Kasumi-1 (cell line): Measurements from ENCODE around the gene MCOLN2.

Experiments
- DNase-seq, 2 experiments: peaks; one replicate each; lab custom pipeline; 2025; lab: John Stamatoyannopoulos, UW

MCOLN2 gene

DNA sequence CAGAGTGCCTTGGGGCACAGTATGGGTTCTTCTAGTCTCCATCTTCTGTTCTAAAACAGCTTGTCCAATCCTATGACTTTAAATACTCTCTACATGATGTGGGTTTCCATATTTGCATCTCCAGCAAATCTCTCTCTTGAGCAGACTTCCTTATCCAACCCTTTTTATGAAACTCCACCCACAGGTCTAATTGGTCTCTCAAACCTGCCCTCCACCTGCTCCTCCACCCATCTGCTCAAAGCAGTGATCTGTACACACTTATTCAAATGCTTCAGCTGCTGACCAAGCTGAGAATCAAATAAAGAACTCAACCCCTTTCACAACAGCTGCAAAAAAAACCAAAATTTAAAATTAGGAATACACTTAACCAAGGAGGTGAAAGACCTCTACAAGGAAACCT lies 11.5 kb downstream of the MCOLN2 start:
- no peak for DNase-seq

DNA sequence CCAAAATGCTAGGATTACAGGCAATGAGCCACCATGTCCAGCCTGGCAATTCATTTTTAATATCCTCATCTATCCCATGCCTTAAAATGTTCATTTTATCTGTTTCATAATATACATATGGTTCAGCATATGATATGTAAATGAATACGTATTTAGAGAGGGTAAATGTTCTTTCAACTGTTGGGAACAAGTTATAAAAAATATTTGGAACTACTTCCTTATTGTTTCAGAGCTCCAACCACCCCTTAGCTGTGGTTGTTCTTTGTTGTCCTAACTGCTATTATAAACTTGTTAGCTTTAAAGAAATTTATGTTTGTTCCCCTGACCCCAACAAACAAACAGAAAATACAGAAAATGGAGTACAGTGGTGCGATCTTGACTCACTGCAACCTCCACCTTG lies 14.5 kb downstream of the MCOLN2 start:
- DNase-seq = no peak

DNA sequence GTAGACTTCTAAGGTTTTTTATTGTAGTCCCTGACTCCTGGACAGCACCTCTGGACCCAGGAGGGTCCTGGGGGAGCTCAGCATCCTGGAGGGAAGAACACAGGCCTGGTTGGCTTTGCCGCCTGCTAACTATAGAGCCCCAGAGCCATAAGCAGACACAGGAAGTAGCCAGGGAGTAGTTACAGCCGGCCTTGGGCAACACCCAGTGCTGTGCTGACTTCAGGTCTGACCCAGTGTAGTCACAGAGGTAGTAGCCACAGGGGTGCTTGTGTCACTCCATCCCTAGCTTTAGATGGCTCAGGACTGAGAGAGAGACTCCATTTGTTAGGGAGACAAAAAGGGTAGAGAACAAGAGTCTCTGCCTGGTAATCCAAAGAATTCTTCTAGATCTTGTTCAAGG lies 21.9 kb downstream of the MCOLN2 start:
- no peak for DNase-seq

DNA sequence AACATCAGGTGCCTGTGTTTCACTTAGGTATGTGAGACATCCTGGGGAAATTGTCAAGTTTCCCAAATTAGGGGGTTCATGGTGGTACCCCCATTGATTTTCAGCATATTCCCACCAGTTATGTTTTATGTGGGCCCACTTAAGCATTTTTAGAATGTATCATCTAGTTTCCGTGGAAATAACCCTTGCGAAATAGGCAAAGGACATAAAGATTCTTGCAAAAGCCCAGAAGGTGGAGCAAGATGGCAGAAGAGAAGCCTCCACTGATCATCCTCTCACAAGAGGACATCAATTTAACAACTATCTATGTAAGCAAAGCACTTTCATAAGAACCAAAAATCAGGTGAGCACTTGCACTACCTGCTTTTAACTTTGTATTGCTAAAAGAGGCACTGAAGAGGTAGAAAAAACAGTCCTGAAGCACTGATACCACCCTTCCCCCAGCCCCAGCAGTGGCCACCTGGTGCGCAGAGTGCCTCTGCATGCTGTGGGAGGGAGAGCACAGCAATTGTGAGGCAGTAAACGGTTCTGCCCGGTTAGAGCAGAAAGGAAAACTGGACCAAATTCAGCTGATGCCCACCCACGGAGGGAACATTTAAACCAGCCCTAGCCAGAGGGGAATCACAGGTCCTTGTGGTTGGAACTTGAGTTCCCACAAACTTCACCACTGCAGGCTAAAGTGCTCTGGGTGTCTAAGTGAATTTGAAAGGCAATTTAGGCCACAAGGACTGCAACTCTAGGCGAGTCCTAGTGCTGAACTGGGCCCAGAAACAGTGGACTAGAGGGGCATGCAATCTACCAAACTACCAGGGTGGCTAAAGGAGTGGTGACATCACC lies 23.2 kb downstream of the MCOLN2 start:
- no peak for DNase-seq

GRCh38 chr1:84972377-84972987 lies 24.4 kb downstream of the MCOLN2 start:
- no peak for DNase-seq

DNA sequence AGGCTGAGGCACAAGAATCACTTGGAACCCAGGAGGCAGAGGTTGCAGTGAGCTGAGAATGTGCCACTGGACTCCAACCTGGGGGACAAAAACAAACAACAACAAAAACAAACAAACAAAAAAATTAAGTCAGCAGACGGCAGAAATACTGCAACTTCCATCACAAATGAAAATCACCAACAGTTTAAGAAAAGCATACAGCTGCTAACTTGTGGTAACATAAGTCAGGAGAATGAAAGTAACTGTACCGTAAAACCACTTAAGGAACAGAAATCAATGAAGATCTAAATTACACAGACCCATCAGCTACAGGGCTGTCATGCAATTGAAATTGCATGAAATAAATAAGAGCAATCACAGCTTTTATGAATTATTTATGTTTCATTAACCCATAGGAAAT lies 25.0 kb downstream of the MCOLN2 start:
- DNase-seq = no peak

GRCh38 chr1:84969489-84970250 lies 27.2 kb downstream of the MCOLN2 start:
- no peak for DNase-seq

GRCh38 chr1:84968865-84969264 lies 28.0 kb downstream of the MCOLN2 start:
- DNase-seq = no peak

- DNase-seq = no peak
These were observed 28.8 kb downstream of the MCOLN2 start for GRCh38 chr1:84968101-84968500.

DNA sequence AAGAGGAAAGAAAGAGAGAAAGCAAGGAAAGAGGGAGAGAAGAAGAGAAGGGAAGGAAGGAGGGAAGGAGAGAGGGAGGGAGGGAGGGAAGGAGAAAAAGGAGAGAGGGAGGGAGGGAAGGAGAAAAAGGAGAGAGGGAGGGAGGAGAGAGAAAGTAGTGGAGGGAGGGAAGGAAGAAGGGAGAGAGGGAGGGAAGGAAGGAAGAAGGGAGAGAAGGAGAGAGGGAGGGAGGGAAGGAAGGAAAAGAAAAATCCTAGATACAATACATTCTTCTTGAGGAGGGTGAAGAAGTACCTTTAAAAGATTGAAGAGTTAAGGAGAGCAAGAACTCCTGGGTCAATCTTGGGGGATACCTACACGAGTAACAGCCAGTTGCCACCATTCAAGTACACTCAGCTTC lies 29.2 kb downstream of the MCOLN2 start:
- no peak for DNase-seq

GRCh38 chr1:84963021-84963420 lies 33.9 kb downstream of the MCOLN2 start:
- no peak for DNase-seq

- no peak for DNase-seq
These were observed 35.6 kb downstream of the MCOLN2 start for GRCh38 chr1:84961316-84961715.

DNA sequence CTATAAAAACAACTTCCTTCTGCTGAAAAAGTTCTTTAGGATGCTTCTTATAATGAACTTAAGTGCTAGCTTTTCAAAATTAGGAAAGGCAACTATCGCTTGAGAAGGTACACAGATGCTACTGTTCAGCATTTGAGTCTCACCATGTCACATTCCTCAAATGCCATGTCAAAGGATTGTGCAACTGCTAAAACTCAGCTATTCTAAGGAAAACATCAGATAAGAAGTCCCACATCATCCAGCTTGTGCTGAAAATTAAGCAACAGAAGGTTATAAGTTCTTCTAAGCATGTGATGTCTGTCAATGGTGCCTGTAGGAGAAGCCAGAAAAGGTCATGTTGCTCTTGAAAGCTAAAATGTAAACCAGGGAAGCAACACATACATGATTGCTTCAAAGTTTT lies 36.5 kb downstream of the MCOLN2 start:
- DNase-seq = no peak

- no peak for DNase-seq
These were observed 37.6 kb downstream of the MCOLN2 start for GRCh38 chr1:84959294-84959693.

DNA sequence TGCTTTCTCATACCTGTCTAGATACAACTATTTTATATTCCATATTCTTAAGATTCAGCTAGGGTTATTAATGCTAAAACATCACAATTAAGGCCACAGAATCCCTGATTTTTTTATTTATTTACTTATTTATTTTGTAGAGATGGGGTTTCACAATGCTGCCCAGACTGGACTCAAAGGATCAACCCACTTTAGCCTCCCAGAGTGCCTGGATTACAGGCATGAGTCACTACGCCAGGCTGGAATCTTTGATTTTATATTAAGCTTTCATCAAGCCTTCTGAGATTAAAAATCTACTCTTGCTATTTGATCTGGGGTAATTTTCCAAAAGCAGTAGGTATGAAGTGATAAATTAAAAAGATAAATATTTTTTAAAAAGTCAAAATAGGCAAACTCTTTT lies 38.9 kb downstream of the MCOLN2 start:
- DNase-seq = no peak

GRCh38 chr1:84956655-84957054 lies 40.3 kb downstream of the MCOLN2 start:
- no peak for DNase-seq

DNA sequence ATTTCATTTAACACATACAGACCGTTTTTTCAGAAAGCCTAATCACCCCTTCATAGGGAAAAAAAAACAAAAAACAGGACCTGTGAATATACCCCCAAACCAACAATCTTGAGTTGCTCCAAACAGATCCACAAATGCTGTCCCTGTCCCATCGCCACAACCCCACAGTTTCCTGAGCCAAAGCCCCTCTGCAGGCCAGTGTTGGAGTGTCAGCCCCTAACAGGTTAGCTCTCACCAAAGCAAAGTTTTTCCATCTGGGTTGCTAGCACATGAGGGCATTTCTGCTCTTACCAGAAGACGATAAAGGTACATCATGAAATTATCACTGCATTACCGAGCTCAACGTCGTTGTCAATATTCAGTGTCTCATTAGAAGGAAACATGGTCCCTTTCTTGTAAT lies 40.8 kb downstream of the MCOLN2 start:
- no peak for DNase-seq

DNA sequence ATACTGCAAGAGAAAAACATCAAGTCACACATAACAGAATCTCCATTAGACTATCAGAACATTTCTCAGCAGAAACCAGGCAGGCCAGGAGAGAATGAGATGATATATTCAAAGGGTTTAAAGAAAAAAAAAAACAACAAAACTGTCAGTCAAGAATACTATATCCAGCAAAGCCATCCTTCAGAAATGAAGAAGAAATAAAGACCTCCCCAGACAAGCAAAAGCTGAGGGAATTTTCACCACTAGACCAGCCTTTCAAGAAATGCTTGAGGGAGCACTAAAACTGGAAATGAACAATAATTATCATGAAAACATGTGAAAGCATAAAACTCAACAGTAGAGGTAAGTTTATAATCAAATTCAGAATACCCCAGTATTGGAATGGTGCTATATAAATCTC lies 47.2 kb downstream of the MCOLN2 start:
- no peak for DNase-seq

GRCh38 chr1:84947536-84948410 lies 49.1 kb downstream of the MCOLN2 start:
- no peak for DNase-seq

- no peak for DNase-seq
These were observed 50.3 kb downstream of the MCOLN2 start for GRCh38 chr1:84946631-84947030.

- peak; percentile 93 to 95 for DNase-seq
These were observed 52.0 kb downstream of the MCOLN2 start for GRCh38 chr1:84944767-84945486.
